Body of pancreas (tissue), 4 donors: Measurements from ENCODE around the gene PTPRN2.
"Not testable (repeated sequence)": the region's sequence is repeated elsewhere in the genome, so short reads cannot be mapped to it uniquely, and the experiment has no call there.

ENCODE experiments used
- POLR2A ChIP-seq, 3 donors: fragments of 450-650 bp; IDR thresholded peaks; one replicate each; pipeline ENCODE4 v1.6.1; 2016; ENCODE audit warnings: antibody characterized with exemption in 3 of 3, mild to moderate bottlenecking in 2 of 3
- TF ChIP-seq, protein P1 (sequence below), 7 experiments: fragments of 450-650 bp in 4 of 7; fragments of 200-600 bp in 3 of 7; sonication (generic) in 3 of 7; IDR thresholded peaks; one replicate each; pipeline ENCODE4 v1.5.1; 2016 to 2019; ENCODE audit warnings: antibody characterized with exemption in 7 of 7

DNA sequence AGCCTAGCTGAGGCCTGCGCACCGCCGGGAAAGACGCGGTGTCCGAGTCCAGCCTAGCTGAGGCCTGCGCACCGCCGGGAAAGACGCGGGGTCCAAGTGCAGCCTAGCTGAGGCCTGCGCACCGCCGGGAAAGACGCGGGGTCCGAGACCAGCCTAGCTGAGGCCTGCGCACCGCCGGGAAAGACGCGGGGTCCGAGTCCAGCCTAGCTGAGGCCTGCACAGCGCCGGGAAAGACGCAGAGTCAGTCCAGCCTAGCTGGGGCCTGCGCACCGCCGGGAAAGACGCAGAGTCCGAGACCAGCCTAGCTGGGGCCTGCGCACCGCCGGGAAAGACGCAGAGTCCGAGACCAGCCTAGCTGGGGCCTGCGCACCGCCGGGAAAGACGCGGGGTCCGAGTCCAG, 161.9 kb downstream of the PTPRN2 start:
- TF ChIP-seq, protein P1, sequence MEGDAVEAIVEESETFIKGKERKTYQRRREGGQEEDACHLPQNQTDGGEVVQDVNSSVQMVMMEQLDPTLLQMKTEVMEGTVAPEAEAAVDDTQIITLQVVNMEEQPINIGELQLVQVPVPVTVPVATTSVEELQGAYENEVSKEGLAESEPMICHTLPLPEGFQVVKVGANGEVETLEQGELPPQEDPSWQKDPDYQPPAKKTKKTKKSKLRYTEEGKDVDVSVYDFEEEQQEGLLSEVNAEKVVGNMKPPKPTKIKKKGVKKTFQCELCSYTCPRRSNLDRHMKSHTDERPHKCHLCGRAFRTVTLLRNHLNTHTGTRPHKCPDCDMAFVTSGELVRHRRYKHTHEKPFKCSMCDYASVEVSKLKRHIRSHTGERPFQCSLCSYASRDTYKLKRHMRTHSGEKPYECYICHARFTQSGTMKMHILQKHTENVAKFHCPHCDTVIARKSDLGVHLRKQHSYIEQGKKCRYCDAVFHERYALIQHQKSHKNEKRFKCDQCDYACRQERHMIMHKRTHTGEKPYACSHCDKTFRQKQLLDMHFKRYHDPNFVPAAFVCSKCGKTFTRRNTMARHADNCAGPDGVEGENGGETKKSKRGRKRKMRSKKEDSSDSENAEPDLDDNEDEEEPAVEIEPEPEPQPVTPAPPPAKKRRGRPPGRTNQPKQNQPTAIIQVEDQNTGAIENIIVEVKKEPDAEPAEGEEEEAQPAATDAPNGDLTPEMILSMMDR (IDR thresholded peaks at IDR 0.05) = not testable (repeated sequence)
- TF ChIP-seq POLR2A (IDR thresholded peaks at IDR 0.05) = not testable (repeated sequence)
